ENCODE measurements around the gene ZC3H7A. TPM values are rescaled to one million over a fixed set of nuclear protein-coding genes. Genes with fewer than 3 reads are reported as not detected.

The ZC3H7A gene
- total and polyA plus RNA-seq, 2 of the 13 experiments (the other 11 are each of a cell fraction or from before 2014, with no cell fraction given) = 29.2 to 36.8 TPM

DNA sequence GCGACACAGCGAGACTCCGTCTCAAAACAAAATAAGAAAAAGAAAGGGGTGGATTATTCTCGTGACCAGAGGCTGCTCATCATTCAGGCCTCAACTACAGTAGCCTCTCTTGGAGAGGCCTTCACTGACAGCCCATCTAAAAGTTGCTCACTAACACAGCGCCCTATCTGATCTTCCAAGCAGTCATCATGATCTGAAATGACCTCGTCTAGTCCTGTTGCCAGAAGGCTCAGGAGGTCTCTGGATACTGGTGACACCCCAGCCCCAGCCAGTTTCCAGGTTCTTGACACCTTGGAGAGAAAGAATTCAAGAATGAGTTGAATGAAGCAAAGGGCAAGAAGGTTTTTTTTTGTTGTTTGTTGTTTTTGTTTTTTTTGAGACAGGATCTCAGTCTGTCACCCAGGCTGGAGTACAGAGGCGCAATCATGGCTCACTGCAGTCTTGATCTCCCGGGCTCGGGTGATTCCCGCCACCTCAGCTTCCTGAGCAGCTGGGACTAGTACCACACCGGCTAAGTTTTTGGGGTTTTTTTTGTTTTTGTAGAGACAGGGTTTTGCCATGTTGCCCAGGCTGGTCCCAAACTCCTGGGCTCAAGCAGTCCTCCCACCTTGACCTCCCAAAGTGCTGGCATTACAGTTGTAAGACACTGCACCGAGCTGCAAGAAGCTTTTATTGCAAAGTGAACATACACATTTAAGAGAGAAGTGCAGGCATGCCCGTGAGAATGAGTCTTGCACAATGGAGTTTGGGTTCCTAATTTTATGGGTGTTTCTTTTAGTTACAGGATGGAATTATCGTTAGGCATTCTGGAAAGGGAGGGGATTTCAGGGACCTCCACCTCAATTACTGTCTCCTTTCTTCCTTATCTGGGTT lies 2.7 kb upstream of the ZC3H7A start (continued):
- TF ChIP-seq, protein P1, sequence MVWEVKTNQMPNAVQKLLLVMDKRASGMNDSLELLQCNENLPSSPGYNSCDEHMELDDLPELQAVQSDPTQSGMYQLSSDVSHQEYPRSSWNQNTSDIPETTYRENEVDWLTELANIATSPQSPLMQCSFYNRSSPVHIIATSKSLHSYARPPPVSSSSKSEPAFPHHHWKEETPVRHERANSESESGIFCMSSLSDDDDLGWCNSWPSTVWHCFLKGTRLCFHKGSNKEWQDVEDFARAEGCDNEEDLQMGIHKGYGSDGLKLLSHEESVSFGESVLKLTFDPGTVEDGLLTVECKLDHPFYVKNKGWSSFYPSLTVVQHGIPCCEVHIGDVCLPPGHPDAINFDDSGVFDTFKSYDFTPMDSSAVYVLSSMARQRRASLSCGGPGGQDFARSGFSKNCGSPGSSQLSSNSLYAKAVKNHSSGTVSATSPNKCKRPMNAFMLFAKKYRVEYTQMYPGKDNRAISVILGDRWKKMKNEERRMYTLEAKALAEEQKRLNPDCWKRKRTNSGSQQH (CRISPR knock-in tag; IDR thresholded peaks at IDR 0.05; ENCODE audit: low read depth) = no peak
- TF ChIP-seq PHF5A (CRISPR knock-in tag; IDR thresholded peaks at IDR 0.05; ENCODE audit: low read depth, unreplicated experiment) (no peak), RAD51 (IDR thresholded peaks at IDR 0.05; ENCODE audit: borderline replicate concordance) (no peak), ZNF777 (CRISPR knock-in tag; IDR thresholded peaks at IDR 0.05) (0 out of 2 replicates have a peak, but pooled peaks have one; percentile 31), ZNF331 (CRISPR knock-in tag; IDR thresholded peaks at IDR 0.05) (no peak), ZNF256 (CRISPR knock-in tag; conservative IDR thresholded peaks at IDR 0.05) (peak; percentile 69; the same call in 1 of the 2 replicates)

DNA sequence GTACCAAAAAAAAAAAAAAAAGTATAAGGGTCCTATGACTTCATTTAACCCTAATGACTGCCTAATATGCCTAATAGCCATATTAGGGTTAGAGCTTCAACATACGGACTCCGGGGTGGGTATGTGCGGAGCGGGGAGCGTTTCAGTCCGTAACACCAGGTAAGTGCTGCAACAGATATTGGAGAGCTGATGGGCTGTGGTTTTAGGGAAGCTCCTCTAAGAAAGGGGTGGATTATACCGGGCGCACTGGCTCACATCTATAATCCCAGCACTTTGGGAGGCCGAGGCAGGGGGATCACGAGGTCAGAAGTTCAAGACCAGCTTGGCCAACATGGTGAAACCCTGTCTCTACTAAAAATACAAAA lies 1.9 kb upstream of the ZC3H7A start:
- Histone ChIP-seq H2AFZ (ENCODE audit: low read length) (no peak overlapping the region), H3K9me3 (ENCODE audit: low read length) (no peaks in the 10 kb centered on the region), H3K79me2 (ENCODE audit: insufficient read depth, low read length) (peaks cover 51% of the 10 kb centered on the region), H3K36me3 (replicated peaks in 1 of 2; ENCODE audit: control insufficient read depth in 1 of 2, insufficient read depth in 2 of 2, low read length in 2 of 2) (peaks cover 0 to 8% of the 10 kb centered on the region in 2 experiments; a peak in 2 of 5 replicates), H3K4me3 (replicated peaks in 1 of 3; ENCODE audit: insufficient read depth in 1 of 3, low read depth in 2 of 3, low read length in 3 of 3) (peak overlapping the region; percentile 76 to 90 (median 83)), H3K9ac (ENCODE audit: insufficient read depth, low read depth, low read length) (peak overlapping the region; percentile 95), H3K27me3 (ENCODE audit: control insufficient read depth in 1 of 2, insufficient read depth in 2 of 2, low read length in 2 of 2) (no peaks in the 10 kb centered on the region; a peak in 1 of 5 replicates), H4K20me1 (ENCODE audit: insufficient read depth, low read length) (peaks cover 17% of the 10 kb centered on the region), H3K4me2 (ENCODE audit: low read depth, low read length) (peak overlapping the region; percentile 93), H3K27ac (ENCODE audit: extremely low read length, insufficient read depth, low read length) (no peak overlapping the region), H3K4me1 (ENCODE audit: insufficient read depth, low read length) (peaks cover 62% of the 10 kb centered on the region)
- ChIA-PET POLR2A (interaction anchor here (0.7 to 5.9 kb wide), 17 partner anchors 9 to 98 kb away, joined by 3 to 207 read pairs (median 10); partner anchors contain the start of genes RSL1D1 and TXNDC11), CTCF (ENCODE audit: low intra/inter-chr PET ratio, low total read pairs) (no interaction called here)
- no peak for DNase-seq (ENCODE audit: low spot score)
- WGBS (ENCODE audit: low lambda C conversion rate) = 96% methylated on average over 10 of the region's 10 CpGs
- no TSS peak for BruUV-seq (replicated peaks)
- ATAC-seq = no peak
- no peak for FAIRE-seq
- in situ Hi-C loops (cut with HindIII; ENCODE audit: extremely low pct_ligation_motif_present, low pct_unique_long_range_greater_than_20kb) (no loop called here), intact Hi-C loops (cut with micrococcal nuclease; ENCODE audit: unreplicated experiment) (loop anchor here (5.0 to 10.0 kb wide), 2 partner anchors 113 to 214 kb away; partner anchors contain the start of gene LITAF)
- no peak for TF ChIP-seq ZUFSP (CRISPR knock-in tag; IDR thresholded peaks at IDR 0.05; ENCODE audit: borderline replicate concordance)
- TF ChIP-seq RBM39 (IDR thresholded peaks at IDR 0.05; ENCODE audit: low read depth, low read length, poor library complexity, severe bottlenecking) = no peak
- TF ChIP-seq ETS1 (CRISPR knock-in tag; IDR thresholded peaks at IDR 0.05) = no peak
- no peak for TF ChIP-seq FOXK1 (CRISPR knock-in tag; IDR thresholded peaks at IDR 0.05; ENCODE audit: borderline replicate concordance, low read depth)
- TF ChIP-seq NFYC (CRISPR knock-in tag; IDR thresholded peaks at IDR 0.05) = no peak
- TF ChIP-seq KAT8 (CRISPR knock-in tag; IDR thresholded peaks at IDR 0.05) = no peak
- TF ChIP-seq TBX2 (CRISPR knock-in tag; IDR thresholded peaks at IDR 0.05; ENCODE audit: borderline replicate concordance) = 0 out of 2 replicates have a peak, but pooled peaks have one; percentile 20
- TF ChIP-seq, protein P2, sequence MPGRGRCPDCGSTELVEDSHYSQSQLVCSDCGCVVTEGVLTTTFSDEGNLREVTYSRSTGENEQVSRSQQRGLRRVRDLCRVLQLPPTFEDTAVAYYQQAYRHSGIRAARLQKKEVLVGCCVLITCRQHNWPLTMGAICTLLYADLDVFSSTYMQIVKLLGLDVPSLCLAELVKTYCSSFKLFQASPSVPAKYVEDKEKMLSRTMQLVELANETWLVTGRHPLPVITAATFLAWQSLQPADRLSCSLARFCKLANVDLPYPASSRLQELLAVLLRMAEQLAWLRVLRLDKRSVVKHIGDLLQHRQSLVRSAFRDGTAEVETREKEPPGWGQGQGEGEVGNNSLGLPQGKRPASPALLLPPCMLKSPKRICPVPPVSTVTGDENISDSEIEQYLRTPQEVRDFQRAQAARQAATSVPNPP (CRISPR knock-in tag; IDR thresholded peaks at IDR 0.05) = no peak

All from HepG2 (cell line).